Measurements from ENCODE around the gene ZNF514. TPM values are rescaled to one million over a fixed set of nuclear protein-coding genes. Genes with fewer than 3 reads are reported as not detected.

Gene ZNF514
- total and polyA plus RNA-seq, 2 donors (not counting 1 experiment from before 2014, with no cell fraction given): 15.5 to 37.0 TPM

Other genes with a start within 250 kb of the ZNF514 start
- 0.74 TPM in 1 of 2 replicates, not detected in the other for gene MAL, start 134.1 kb downstream of the ZNF514 start, total RNA-seq
- gene MAL, start 134.1 kb downstream of the ZNF514 start, polyA plus RNA-seq: 2.0 and 3.0 TPM in 2 replicates
- 46.3 and 48.9 TPM in 2 replicates for gene MRPS5, start 38.0 kb downstream of the ZNF514 start, total RNA-seq
- 43.6 and 48.0 TPM in 2 replicates for gene MRPS5, start 38.0 kb downstream of the ZNF514 start, polyA plus RNA-seq
- gene ZNF2, start 6.0 kb upstream of the ZNF514 start, total RNA-seq: 7.2 and 7.8 TPM in 2 replicates
- 1.3 and 2.9 TPM in 2 replicates for gene ZNF2, start 6.0 kb upstream of the ZNF514 start, polyA plus RNA-seq
- gene ZNF892, start 47.7 kb upstream of the ZNF514 start, total RNA-seq: 5.5 and 8.3 TPM in 2 replicates
- gene ZNF892, start 47.7 kb upstream of the ZNF514 start, polyA plus RNA-seq: 0.46 and 0.67 TPM in 2 replicates
- 0.85 and 1.3 TPM in 2 replicates for gene PROM2, start 114.6 kb upstream of the ZNF514 start, total RNA-seq
- gene PROM2, start 114.6 kb upstream of the ZNF514 start, polyA plus RNA-seq: 0.67 and 1.2 TPM in 2 replicates
- not detected in 2 replicates for gene KCNIP3, start 137.5 kb upstream of the ZNF514 start, total RNA-seq
- gene KCNIP3, start 137.5 kb upstream of the ZNF514 start, polyA plus RNA-seq: not detected in 2 replicates
- 18.3 and 24.8 TPM in 2 replicates for gene FAHD2A, start 242.9 kb upstream of the ZNF514 start, total RNA-seq
- gene FAHD2A, start 242.9 kb upstream of the ZNF514 start, polyA plus RNA-seq: 22.9 and 23.7 TPM in 2 replicates